A673 (cell line): ENCODE results near the gene DENND1A.

ENCODE experiments used
- EZH2 ChIP-seq: fragments of 200-600 bp; sonication (generic); IDR thresholded peaks from 2 replicates; pipeline ENCODE4 v1.6.1; 2017; ENCODE audit warnings: borderline replicate concordance, low read depth, mild to moderate bottlenecking, mixed read lengths, antibody characterized with exemption, low read length; ENCODE audit not compliant: poor library complexity, severe bottlenecking
- TF ChIP-seq, protein P1 (sequence below): fragments of 300-800, 200-600 bp; sonication (generic); conservative IDR thresholded peaks from 2 replicates; pipeline ENCODE4 v1.5.1; 2017; ENCODE audit warnings: low read depth, mild to moderate bottlenecking, antibody characterized with exemption, low read length, moderate library complexity, mixed read lengths

DNA sequence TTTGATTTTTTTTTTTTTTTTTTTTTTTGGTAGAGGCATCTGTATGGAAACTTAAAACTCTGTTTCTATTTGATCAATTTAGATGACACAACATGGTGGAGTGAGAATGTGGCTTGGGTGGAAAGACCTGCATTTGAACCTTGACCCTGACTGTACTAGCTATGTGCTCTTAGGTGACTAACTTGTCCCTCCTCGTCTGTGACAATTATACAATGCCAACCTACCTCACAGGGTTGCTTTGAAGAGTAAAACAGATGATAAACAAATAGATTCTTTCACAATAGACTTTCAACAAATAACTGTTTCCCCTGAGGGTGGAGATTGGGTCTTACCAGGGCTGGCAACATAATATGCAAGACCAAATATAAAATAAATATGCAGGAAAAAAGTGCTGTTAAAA, 464.6 kb downstream of the DENND1A start:
- TF ChIP-seq, protein P1, sequence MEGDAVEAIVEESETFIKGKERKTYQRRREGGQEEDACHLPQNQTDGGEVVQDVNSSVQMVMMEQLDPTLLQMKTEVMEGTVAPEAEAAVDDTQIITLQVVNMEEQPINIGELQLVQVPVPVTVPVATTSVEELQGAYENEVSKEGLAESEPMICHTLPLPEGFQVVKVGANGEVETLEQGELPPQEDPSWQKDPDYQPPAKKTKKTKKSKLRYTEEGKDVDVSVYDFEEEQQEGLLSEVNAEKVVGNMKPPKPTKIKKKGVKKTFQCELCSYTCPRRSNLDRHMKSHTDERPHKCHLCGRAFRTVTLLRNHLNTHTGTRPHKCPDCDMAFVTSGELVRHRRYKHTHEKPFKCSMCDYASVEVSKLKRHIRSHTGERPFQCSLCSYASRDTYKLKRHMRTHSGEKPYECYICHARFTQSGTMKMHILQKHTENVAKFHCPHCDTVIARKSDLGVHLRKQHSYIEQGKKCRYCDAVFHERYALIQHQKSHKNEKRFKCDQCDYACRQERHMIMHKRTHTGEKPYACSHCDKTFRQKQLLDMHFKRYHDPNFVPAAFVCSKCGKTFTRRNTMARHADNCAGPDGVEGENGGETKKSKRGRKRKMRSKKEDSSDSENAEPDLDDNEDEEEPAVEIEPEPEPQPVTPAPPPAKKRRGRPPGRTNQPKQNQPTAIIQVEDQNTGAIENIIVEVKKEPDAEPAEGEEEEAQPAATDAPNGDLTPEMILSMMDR: no peak
- TF ChIP-seq EZH2: no peak
